ENCODE measurements around the gene TTC33.

DNA sequence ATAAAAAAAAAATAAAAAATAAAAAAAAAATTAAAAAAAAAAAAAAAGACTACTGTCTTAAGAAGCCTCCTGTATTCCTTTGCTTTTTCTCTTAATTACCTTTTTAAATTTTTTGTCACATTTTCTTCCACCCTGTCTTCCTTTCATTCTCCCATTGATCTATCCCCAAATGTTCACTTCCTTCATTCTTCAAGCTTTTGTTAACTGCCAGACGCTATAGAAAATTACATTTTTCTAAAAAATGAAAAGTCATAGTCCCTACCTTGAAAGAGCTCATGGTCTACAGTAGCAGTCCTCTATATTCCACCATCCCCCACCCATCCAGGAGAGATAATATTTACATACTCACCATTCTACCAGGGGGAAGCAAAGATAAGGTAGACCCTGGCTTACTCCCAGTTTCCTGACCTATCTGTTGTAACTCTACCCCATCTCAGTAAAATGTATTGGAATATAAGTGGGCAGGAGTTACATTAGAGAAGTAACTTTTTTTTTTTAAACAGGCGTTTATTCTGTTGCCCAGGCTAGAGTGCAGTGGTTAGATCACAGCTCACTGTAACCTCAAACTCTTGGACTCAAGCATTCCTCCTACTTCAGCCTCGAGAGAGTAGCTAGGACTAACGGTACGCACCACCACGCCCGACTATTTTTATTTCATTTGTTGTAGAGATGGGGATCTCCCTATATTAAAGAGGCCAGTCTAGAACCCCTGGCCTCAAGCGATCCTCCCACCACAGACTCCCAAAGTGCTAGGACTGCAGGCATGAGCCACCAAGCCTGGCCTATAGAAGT lies 46.2 kb upstream of the TTC33 start:
- TF ChIP-seq SIN3A (IDR thresholded peaks at IDR 0.05; ENCODE audit: borderline replicate concordance, insufficient read depth, low read depth, low read length) (no peak), POLR2AphosphoS5 (IDR thresholded peaks at IDR 0.05; ENCODE audit: low read depth, low read length) (no peak)
- TF ChIP-seq, protein P1, sequence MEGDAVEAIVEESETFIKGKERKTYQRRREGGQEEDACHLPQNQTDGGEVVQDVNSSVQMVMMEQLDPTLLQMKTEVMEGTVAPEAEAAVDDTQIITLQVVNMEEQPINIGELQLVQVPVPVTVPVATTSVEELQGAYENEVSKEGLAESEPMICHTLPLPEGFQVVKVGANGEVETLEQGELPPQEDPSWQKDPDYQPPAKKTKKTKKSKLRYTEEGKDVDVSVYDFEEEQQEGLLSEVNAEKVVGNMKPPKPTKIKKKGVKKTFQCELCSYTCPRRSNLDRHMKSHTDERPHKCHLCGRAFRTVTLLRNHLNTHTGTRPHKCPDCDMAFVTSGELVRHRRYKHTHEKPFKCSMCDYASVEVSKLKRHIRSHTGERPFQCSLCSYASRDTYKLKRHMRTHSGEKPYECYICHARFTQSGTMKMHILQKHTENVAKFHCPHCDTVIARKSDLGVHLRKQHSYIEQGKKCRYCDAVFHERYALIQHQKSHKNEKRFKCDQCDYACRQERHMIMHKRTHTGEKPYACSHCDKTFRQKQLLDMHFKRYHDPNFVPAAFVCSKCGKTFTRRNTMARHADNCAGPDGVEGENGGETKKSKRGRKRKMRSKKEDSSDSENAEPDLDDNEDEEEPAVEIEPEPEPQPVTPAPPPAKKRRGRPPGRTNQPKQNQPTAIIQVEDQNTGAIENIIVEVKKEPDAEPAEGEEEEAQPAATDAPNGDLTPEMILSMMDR (IDR thresholded peaks at IDR 0.05) = no peak
